ENCODE measurements around the gene KANK2.

KANK2 gene

DNA sequence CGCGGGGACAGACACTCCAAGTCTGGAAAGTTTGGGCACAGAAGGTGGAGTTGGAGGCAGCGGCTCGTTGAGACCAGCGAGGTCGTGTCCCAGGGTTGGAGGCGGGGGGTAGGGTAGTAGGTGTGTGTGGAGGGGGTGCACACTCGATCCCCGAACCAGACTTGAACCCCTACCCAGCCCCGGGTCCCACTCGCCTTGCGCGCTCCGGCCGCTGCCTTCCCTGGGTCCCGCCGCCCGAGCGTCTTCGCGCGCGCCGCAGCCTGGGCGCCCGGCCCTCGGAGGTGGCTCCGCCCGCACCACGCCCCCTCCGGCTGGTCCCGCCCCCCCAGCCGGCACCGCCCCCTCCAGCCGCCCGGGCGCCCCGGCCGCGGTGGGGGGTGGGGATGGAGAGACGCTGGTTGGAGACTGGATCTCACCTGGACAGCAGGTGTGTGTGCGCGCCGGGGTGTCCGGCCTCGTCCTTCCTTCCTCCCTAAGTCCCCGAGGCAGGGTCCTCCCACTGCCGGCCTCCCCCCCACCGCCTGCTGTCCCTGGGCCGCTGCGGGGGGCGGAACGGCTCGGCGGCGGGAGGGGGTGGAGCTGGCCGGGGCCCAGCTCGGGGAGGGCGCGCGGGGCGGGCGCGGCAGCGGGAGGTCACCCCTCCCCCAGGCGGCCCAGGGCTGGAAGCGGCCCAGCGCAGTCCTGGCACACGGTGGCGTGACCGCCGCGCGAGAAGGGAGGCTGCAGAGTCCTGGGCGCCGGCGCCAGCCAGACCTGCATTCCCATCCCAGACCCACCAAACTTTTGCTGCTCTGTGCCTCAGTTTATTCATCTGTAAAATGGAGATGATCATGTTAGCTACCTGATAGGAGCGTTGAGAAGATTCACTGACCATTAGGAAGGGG is at the start of gene KANK2:
Gene KANK2 (minus strand): TSS at position 255 of the 884 bp plus-strand sequence. CDS start 3,034 bp downstream, outside the sequence.
- peak; percentile 52 to 62 (median 56) for DNase-seq

DNA sequence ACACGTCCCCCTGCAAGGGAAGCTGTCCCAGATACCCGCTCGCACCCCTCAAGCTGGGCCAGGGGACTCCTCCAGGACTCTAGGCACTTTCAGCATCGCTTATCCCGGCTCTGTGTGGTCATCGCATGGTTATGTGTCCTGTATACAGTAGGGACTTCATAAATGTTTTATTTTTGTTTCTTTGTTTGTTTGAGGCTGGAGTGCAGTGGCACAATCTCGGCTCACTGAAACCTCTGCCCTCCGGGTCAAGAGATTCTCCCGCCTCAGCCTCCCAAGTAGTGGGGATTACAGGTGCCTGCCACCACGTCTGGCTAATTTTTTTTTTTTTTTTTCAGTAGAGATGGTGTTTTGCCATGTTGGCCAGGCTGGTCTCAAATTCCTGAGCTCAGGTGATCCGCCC is 49.6 kb upstream of the KANK2 start:
- no peak for DNase-seq

DNA sequence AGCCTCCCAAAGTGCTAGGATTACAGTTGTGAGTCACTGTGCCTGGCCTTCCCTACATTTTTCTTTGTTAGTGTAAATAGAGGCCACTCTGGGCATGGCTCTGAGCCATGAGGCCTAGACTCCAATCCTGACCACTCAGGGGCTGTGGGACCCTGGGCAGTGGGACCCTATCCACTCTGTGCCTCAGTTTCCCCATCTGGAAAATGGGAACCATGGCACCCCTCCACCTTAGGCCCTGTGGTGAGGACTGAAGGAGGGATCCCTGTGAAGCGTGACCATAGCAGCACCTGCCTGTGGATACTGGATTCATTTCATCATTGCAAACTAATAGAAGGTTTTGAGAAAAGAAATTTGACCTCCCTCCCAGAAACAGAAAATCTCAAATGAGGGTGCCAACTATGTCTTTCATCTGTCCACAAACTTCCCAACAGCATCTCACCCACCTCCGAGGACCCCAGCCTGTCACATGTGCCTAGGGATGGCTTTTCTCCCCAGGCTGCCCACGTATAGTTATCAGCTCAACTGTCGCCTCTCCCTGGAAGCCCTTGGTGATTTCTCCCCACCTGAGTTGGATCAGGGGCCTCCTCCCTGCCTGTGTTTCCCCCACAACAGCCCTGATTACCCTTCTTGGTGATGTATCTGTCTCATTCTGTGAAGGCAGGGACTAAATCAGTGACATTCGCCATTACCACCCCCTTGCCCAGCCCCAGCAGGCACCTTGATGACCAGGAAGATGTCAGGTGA is 47.7 kb upstream of the KANK2 start:
- DNase-seq = no peak

- DNase-seq = no peak
Measured at GRCh38 chr19:11243798-11244169, 46.4 kb upstream of the KANK2 start.

DNA sequence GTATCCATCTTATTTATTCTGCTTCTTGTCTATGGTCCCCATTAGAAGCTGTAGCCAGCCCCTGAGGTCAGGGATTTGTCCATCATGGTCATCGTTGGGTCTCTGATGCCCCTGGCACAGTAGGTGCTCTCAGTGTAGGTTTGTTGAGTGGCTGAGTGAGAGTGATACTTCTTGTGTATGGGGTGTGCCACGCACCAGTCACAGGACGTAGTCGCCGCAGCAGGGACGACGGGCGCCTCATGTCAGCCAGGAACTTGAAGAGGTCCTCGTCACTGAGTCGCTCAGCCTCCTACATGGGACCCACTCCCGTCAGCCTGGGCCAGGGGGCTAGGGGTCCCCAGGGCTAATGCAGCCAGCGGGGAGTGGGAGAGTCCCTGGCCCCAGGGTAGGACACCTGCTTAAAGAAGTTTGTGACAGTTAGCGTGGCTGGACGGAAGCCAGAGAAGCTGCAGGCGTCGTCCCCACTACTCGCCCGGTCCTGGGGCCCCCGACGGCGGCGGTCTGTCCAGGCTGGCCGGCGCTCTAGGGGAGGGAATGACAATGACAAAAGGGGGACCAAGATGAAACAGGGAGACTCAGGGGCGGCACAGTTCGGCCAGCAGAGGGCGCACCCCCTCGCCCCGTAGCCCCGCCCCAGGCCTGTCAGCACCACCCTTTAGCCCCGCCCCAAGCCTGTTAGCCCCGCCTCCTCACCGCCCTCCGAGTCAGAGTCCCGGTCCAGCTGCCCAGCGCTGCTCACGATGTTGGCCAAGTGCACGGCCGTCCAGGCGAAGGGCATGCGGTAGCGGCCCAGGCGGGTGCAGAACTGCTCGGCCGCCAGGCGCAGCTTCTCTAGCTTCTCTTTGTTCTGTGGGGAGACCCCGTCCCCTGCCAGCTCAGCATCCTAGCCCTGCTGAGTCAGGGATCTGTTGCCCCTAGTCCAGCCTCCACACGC is 45.8 kb upstream of the KANK2 start:
- peak; percentile 63 to 87 (median 74) for DNase-seq

- no peak for DNase-seq
Measured at GRCh38 chr19:11242025-11242424, 44.7 kb upstream of the KANK2 start.

- DNase-seq = no peak
Measured at GRCh38 chr19:11240008-11240444, 42.7 kb upstream of the KANK2 start.

GRCh38 chr19:11239377-11240000 is 42.1 kb upstream of the KANK2 start, which contains the start of gene ANGPTL8:
Gene ANGPTL8, plus strand, starts transcription at chr19:11239619. Its CDS starts 19 bp downstream, at chr19:11239638.
- no peak for DNase-seq

- no peak for DNase-seq
Measured at GRCh38 chr19:11238781-11239376, 41.5 kb upstream of the KANK2 start.

- DNase-seq = no peak
Measured at GRCh38 chr19:11238041-11238440, 40.7 kb upstream of the KANK2 start.

DNA sequence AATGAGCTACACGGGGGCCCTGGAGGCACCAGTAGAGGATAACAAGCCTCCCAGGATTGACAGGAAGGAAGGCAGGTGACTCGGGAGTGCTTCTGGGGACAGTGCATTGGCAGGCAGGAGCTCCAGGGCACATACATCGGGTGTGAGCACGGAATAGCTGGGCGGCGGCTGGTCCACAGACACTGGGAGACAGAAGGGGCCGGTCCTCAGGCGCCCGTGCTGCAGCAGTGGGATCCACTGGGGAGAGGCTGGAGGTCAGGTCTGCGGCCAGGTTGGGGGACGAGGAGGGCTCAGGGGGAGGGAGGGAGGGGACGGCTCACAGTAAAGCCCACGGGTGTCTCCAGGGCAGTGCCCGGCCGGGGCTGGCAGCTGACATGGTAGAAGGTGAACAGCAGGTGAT is 40.0 kb upstream of the KANK2 start:
- no peak for DNase-seq

DNA sequence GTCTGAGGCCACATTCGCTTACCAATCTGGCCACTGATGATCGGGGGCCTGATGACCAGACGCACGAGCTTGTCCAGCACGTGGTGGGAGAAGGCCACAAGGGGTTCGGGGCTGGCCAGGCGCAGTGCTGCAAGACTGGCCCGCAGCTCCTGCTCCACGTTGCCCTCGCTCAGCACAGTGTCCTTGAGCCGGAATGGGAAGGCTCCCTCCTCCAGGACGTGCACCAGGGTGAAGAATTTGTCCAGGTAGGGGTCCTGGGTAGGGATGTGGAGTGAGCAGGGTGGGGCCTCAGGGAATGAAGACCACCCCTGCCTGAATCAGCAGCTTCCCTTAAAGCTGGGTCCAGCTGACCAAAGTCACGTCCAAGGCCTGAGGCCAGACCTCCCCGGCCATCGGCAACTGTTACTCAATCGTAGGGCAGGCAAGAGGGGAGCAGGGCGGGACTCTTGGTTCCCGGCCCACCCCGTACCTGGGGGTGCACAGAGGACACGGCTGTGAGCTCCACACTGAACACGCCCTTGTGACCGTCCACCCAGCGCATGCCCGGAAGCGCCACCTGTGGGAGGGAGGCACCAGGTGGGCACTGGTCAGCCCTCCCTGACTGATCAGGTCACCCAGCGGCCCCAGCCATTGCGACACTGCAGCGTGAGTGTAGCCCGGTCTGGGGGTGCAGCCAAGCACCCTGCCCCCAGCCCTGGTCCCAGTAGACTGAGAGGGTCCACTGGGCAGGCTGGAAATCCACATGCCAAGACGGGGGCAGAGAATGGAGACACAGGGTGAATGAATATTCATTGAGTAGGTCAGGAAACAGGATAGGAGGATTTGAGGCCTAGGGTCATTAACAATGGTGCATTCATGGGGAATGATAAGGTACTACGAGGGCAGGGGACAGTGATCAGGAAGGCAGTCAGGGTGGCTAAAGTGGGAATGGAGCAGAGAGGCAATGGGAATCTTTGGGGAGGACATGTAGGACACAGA is 39.3 kb upstream of the KANK2 start:
- DNase-seq = no peak

DNA sequence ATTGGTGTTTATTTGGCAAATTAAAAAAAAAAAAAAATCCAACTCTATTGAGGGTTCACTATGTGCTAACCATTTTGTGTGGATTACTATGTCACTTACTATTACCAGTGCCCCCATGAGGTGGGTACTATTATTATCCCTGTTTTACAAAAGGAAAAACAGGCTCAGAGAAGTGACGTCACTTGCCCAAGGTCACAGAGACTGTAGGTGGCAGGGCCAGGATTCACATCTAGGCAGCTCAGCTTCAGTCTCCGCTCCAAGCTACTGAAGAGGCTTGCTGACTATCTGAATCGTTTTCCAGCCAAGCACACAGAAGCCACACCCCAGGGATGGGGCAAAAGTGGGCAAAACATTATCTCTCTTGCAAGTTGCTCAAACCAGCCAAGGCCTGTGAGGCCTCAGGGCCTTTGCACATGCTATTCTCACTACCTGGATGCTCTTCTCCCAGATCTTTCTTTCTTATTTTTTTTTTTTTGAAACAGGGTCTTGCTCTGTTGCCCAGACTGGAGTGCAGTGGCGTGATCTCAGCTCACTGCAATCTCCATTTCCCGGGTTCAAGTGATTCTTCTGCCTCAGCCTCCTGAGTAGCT is 37.2 kb upstream of the KANK2 start:
- DNase-seq = no peak

GRCh38 chr19:11233073-11233472 is 35.7 kb upstream of the KANK2 start:
- no peak for DNase-seq

DNA sequence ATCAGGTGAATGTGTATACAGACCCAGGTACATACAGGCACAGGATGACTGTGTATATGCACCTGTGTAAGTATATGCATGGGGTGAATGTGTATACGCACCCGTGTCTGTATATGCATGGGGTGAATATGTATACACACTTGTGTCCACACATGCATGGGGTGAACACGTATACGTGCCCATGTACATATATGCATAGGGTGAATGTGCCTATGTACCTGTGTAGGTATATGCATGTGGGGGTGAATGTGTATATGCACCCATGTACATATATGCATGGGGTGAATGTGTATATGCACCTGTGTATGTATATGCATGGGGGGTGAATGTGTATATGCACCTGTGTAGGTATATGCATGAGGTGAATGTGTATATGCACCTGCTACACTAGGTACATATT is 35.2 kb upstream of the KANK2 start:
- DNase-seq = no peak

GRCh38 chr19:11230621-11231386 is 33.5 kb upstream of the KANK2 start:
- no peak for DNase-seq

DNA sequence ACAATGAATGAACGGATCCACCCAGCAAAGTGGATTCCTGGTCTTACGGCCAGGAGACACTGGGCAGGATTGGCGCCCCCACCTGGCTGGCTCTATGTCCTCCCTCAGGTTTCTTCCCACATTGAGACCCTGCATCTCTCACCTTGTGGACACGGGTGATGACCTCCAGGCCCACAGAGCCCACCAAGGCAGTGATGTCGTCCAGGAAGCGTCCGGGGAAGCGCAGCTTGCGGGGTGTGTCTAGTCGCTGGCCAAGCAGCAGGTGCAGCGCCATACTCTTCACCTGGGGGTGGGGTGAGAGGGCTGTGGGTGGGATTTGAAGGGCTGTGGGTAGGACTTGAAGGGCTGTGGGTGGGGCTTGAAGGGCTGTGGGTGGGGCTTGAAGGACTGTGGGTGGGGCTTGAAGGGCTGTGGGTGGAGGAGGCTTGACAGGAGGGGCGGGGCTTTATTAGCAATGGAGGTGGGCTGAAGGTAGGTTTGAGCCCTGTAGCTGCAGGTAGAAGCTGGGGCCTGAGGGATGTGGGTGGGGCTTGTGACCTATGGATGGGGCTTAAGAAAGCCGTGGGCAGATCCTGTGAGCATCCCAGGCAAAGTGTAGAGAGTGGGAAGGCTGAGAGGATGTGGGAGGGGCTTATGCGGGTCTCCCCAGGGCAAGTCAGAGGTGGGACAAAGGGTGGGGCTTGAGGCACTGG is 30.0 kb upstream of the KANK2 start:
- no peak for DNase-seq

GRCh38 chr19:11226716-11227166 is 29.4 kb upstream of the KANK2 start:
- DNase-seq = no peak

- DNase-seq = no peak
Measured at GRCh38 chr19:11225815-11226214, 28.5 kb upstream of the KANK2 start.
